WTC11 (cell line): ENCODE data around the gene CRYGC. TPM values are rescaled to one million over a fixed set of nuclear protein-coding genes. Genes with fewer than 3 reads are reported as not detected.

Source experiments
- ATAC-seq: fragments of 200-7000 bp; cut with Tn5 transposase; 2 replicates; pipeline ENCODE4 v1.10.0; 2021; ENCODE audit warnings: mild to moderate bottlenecking, moderate library complexity
- CTCF ChIA-PET: fragments of 300-600 bp; sonication (Branson Sonifier 250); formaldehyde crosslinking; loops from one replicate; lab custom pipeline; 2021; ENCODE audit warnings: antibody characterized with exemption; lab: Charles Lee
- POLR2A ChIA-PET: fragments of 350-600 bp; sonication (Branson Sonifier 250); formaldehyde crosslinking; loops from one replicate; lab custom pipeline; 2021; ENCODE audit warnings: antibody characterized with exemption; lab: Charles Lee
- DNase-seq: peaks from one replicate; pipeline ENCODE4 v3.0.0; 2021; ENCODE audit warnings: low spot score
- H3K27ac Mint-ChIP-seq: 2 replicates; pipeline ENCODE4 v1.8.0; 2021; ENCODE audit warnings: mixed read lengths
- H3K27me3 Mint-ChIP-seq: 2 replicates; pipeline ENCODE4 v1.8.0; 2021; ENCODE audit warnings: low read depth, mild to moderate bottlenecking, moderate library complexity, mixed read lengths
- H3K36me3 Mint-ChIP-seq: 2 replicates; pipeline ENCODE4 v1.8.0; 2021; ENCODE audit warnings: mixed read lengths
- H3K4me1 Mint-ChIP-seq: 2 replicates; pipeline ENCODE4 v1.8.0; 2022; ENCODE audit warnings: mixed read lengths
- H3K4me3 Mint-ChIP-seq: 2 replicates; pipeline ENCODE4 v1.8.0; 2021; ENCODE audit warnings: mild to moderate bottlenecking, moderate library complexity, mixed read lengths
- H3K9me3 Mint-ChIP-seq: 2 replicates; pipeline ENCODE4 v1.8.0; 2021; ENCODE audit warnings: mixed read lengths
- EMX1 ChIP-seq: fragments of 250-450 bp; sonication (Bioruptor Pico); IDR thresholded peaks from 2 replicates; pipeline ENCODE4 v1.8.0; 2021; ENCODE audit warnings: mild to moderate bottlenecking
- FOXK1 ChIP-seq: sonication (generic); formaldehyde crosslinking; IDR thresholded peaks from 2 replicates; pipeline ENCODE4 v1.8.0; 2022; ENCODE audit warnings: mild to moderate bottlenecking, moderate library complexity, missing genetic modification reagents
- HMGA2 ChIP-seq: fragments of 250-450 bp; sonication (Bioruptor Pico); IDR thresholded peaks from 2 replicates; pipeline ENCODE4 v1.4.0; 2021; ENCODE audit warnings: mild to moderate bottlenecking, moderate library complexity
- IRF1 ChIP-seq: sonication (generic); formaldehyde crosslinking; IDR thresholded peaks from 2 replicates; pipeline ENCODE4 v1.8.0; 2023; ENCODE audit warnings: missing genetic modification reagents
- IRF2 ChIP-seq: sonication (generic); formaldehyde crosslinking; IDR thresholded peaks from 2 replicates; pipeline ENCODE4 v1.8.0; 2022; ENCODE audit warnings: low read depth, missing genetic modification reagents, borderline replicate concordance
- NFYB ChIP-seq: sonication (generic); formaldehyde crosslinking; conservative IDR thresholded peaks from 2 replicates; pipeline ENCODE4 v1.8.0; 2022; ENCODE audit warnings: low read depth, missing genetic modification reagents
- NR1H2 ChIP-seq: sonication (generic); formaldehyde crosslinking; IDR thresholded peaks from 2 replicates; pipeline ENCODE4 v1.9.0; 2021; ENCODE audit warnings: mild to moderate bottlenecking, moderate library complexity, missing genetic modification reagents
- NR2C2 ChIP-seq: sonication (generic); formaldehyde crosslinking; IDR thresholded peaks from 2 replicates; pipeline ENCODE4 v1.8.0; 2022; ENCODE audit warnings: mild to moderate bottlenecking, missing genetic modification reagents
- RELA ChIP-seq: sonication (generic); formaldehyde crosslinking; IDR thresholded peaks from 2 replicates; pipeline ENCODE4 v1.8.1; 2022; ENCODE audit warnings: missing genetic modification reagents, mild to moderate bottlenecking, borderline replicate concordance
- RORB ChIP-seq: fragments of 250-450 bp; sonication (Bioruptor Pico); IDR thresholded peaks from 2 replicates; pipeline ENCODE4 v1.9.0; 2021; ENCODE audit warnings: mild to moderate bottlenecking
- TEAD1 ChIP-seq: sonication (generic); formaldehyde crosslinking; IDR thresholded peaks from 2 replicates; pipeline ENCODE4 v1.8.0; 2022; ENCODE audit warnings: mild to moderate bottlenecking, missing genetic modification reagents
- TP53 ChIP-seq: sonication (generic); formaldehyde crosslinking; IDR thresholded peaks from 2 replicates; pipeline ENCODE4 v1.8.1; 2023; ENCODE audit warnings: mild to moderate bottlenecking, missing genetic modification reagents
- USF2 ChIP-seq: sonication (generic); formaldehyde crosslinking; IDR thresholded peaks from 2 replicates; pipeline ENCODE4 v1.8.1; 2023; ENCODE audit warnings: mild to moderate bottlenecking, missing genetic modification reagents, moderate library complexity
- ZBTB21 ChIP-seq: sonication (generic); formaldehyde crosslinking; IDR thresholded peaks from 2 replicates; pipeline ENCODE4 v1.8.1; 2023; ENCODE audit warnings: mild to moderate bottlenecking, missing genetic modification reagents, borderline replicate concordance
- ZNF317 ChIP-seq: sonication (generic); formaldehyde crosslinking; IDR thresholded peaks from 2 replicates; pipeline ENCODE4 v1.8.1; 2023; ENCODE audit warnings: low read depth, mild to moderate bottlenecking, moderate library complexity, missing genetic modification reagents, borderline replicate concordance
- total RNA-seq: library from RNA; stranded (reverse); gene quantifications from 3 replicates; pipeline ENCODE4 v1.2.3, GENCODE V29; 2021
- TF ChIP-seq, protein P1 (sequence below): fragments of 250-450 bp; sonication (Bioruptor Pico); IDR thresholded peaks from 2 replicates; pipeline ENCODE4 v1.9.0; 2021; ENCODE audit warnings: mild to moderate bottlenecking
- TF ChIP-seq, protein P2 (sequence below): sonication (generic); formaldehyde crosslinking; IDR thresholded peaks from 2 replicates; pipeline ENCODE4 v1.8.1; 2023; ENCODE audit warnings: mild to moderate bottlenecking, missing genetic modification reagents, moderate library complexity
- TF ChIP-seq, protein P3 (sequence below): fragments of 250-450 bp; sonication (Bioruptor Pico); conservative IDR thresholded peaks from 2 replicates; pipeline ENCODE4 v1.9.0; 2021; ENCODE audit warnings: mild to moderate bottlenecking
- TF ChIP-seq, protein P4 (sequence below): sonication (generic); formaldehyde crosslinking; IDR thresholded peaks from 2 replicates; pipeline ENCODE4 v1.8.1; 2022; ENCODE audit warnings: low read depth, missing genetic modification reagents, borderline replicate concordance
- TF ChIP-seq, protein P5 (sequence below): sonication (generic); formaldehyde crosslinking; IDR thresholded peaks from 2 replicates; pipeline ENCODE4 v1.8.0; 2023; ENCODE audit warnings: mild to moderate bottlenecking, missing genetic modification reagents

CRYGC gene
- total RNA-seq, 1 experiment from 2014 or later, result not detected

- TF ChIP-seq, protein P1, sequence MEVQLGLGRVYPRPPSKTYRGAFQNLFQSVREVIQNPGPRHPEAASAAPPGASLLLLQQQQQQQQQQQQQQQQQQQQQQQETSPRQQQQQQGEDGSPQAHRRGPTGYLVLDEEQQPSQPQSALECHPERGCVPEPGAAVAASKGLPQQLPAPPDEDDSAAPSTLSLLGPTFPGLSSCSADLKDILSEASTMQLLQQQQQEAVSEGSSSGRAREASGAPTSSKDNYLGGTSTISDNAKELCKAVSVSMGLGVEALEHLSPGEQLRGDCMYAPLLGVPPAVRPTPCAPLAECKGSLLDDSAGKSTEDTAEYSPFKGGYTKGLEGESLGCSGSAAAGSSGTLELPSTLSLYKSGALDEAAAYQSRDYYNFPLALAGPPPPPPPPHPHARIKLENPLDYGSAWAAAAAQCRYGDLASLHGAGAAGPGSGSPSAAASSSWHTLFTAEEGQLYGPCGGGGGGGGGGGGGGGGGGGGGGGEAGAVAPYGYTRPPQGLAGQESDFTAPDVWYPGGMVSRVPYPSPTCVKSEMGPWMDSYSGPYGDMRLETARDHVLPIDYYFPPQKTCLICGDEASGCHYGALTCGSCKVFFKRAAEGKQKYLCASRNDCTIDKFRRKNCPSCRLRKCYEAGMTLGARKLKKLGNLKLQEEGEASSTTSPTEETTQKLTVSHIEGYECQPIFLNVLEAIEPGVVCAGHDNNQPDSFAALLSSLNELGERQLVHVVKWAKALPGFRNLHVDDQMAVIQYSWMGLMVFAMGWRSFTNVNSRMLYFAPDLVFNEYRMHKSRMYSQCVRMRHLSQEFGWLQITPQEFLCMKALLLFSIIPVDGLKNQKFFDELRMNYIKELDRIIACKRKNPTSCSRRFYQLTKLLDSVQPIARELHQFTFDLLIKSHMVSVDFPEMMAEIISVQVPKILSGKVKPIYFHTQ (CRISPR knock-in tag), result no peak
- TF ChIP-seq, protein P2, sequence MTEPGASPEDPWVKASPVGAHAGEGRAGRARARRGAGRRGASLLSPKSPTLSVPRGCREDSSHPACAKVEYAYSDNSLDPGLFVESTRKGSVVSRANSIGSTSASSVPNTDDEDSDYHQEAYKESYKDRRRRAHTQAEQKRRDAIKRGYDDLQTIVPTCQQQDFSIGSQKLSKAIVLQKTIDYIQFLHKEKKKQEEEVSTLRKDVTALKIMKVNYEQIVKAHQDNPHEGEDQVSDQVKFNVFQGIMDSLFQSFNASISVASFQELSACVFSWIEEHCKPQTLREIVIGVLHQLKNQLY, result no peak
- no peak for TF ChIP-seq RELA (CRISPR knock-in tag)
- no peak for TF ChIP-seq ZBTB21 (CRISPR knock-in tag)
- TF ChIP-seq NR1H2, result no peak
- TF ChIP-seq RORB (CRISPR knock-in tag), result no peak
- TF ChIP-seq, all 79 proteins: peak for 0
These were observed 12.8 kb upstream of the CRYGC start (continued) for GRCh38 chr2:208142240-208142924.

- no peak for TF ChIP-seq EMX1
- TF ChIP-seq NR2C2 (CRISPR knock-in tag), result no peak
- TF ChIP-seq, protein P3, sequence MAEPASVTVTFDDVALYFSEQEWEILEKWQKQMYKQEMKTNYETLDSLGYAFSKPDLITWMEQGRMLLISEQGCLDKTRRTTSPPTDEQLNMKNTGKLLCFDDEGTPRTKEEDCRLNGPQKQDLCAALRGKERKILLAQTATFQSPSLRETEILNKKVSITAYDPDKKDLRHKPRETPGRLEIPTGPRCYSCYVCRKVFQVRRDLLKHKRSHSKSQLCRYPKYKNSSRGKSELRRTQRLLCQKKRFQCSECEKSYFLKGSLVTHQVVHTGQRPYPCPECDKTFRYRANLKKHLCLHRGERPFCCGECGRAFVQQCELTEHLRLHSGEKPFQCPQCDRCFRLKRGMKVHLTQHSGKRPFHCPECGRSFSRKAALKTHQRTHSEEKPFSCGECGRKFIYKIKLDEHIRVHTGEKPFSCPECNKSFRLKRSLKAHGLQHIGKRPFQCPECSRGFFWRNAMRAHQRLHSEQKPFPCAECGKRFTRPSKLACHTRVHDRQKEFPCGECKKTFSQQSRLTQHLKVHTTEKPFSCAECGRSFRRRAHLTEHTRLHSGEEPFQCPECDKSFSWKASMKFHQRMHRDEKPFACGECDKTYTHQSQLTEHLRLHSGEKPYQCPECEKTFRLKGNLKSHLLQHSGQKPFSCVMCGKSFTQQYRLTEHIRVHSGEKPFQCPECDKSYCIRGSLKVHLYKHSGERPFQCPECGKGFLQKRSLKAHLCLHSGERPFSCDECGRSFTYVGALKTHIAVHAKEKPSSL, result no peak
- no peak for TF ChIP-seq IRF2 (CRISPR knock-in tag)
- TF ChIP-seq NFYB (CRISPR knock-in tag), result no peak
- TF ChIP-seq, protein P4, sequence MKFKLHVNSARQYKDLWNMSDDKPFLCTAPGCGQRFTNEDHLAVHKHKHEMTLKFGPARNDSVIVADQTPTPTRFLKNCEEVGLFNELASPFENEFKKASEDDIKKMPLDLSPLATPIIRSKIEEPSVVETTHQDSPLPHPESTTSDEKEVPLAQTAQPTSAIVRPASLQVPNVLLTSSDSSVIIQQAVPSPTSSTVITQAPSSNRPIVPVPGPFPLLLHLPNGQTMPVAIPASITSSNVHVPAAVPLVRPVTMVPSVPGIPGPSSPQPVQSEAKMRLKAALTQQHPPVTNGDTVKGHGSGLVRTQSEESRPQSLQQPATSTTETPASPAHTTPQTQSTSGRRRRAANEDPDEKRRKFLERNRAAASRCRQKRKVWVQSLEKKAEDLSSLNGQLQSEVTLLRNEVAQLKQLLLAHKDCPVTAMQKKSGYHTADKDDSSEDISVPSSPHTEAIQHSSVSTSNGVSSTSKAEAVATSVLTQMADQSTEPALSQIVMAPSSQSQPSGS, result no peak
- TF ChIP-seq ZNF317 (CRISPR knock-in tag), result no peak
- TF ChIP-seq, protein P1 (CRISPR knock-in tag), result no peak
- no peak for TF ChIP-seq TP53 (CRISPR knock-in tag)
- TF ChIP-seq, protein P5, sequence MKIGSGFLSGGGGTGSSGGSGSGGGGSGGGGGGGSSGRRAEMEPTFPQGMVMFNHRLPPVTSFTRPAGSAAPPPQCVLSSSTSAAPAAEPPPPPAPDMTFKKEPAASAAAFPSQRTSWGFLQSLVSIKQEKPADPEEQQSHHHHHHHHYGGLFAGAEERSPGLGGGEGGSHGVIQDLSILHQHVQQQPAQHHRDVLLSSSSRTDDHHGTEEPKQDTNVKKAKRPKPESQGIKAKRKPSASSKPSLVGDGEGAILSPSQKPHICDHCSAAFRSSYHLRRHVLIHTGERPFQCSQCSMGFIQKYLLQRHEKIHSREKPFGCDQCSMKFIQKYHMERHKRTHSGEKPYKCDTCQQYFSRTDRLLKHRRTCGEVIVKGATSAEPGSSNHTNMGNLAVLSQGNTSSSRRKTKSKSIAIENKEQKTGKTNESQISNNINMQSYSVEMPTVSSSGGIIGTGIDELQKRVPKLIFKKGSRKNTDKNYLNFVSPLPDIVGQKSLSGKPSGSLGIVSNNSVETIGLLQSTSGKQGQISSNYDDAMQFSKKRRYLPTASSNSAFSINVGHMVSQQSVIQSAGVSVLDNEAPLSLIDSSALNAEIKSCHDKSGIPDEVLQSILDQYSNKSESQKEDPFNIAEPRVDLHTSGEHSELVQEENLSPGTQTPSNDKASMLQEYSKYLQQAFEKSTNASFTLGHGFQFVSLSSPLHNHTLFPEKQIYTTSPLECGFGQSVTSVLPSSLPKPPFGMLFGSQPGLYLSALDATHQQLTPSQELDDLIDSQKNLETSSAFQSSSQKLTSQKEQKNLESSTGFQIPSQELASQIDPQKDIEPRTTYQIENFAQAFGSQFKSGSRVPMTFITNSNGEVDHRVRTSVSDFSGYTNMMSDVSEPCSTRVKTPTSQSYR (CRISPR knock-in tag), result no peak
- no peak for TF ChIP-seq HMGA2
- no peak for TF ChIP-seq USF2 (CRISPR knock-in tag)
- TF ChIP-seq TEAD1 (CRISPR knock-in tag), result no peak
- no peak for TF ChIP-seq IRF1 (CRISPR knock-in tag)
- no peak for TF ChIP-seq FOXK1 (CRISPR knock-in tag)
- POLR2A ChIA-PET, result no interaction called here
- CTCF ChIA-PET, result no interaction called here
- peaks cover 3% of the 10 kb centered on the region; the same call in 1 of the 2 replicates for H3K27me3 Mint-ChIP-seq
- no peak overlapping the region for H3K27ac Mint-ChIP-seq
- peaks cover 29% of the 10 kb centered on the region for H3K36me3 Mint-ChIP-seq
- peaks cover 31% of the 10 kb centered on the region for H3K9me3 Mint-ChIP-seq
- H3K4me3 Mint-ChIP-seq, result no peak overlapping the region
- H3K4me1 Mint-ChIP-seq, result peaks cover 29% of the 10 kb centered on the region
- ATAC-seq, result no peak
- no peak for DNase-seq
These were observed 9.8 kb upstream of the CRYGC start for GRCh38 chr2:208139447-208139846.
